Measurements from ENCODE around the gene RAD51.
A peak's percentile ranks its signal among the peaks of the same experiment; 100 is the strongest.

RAD51 gene

DNA sequence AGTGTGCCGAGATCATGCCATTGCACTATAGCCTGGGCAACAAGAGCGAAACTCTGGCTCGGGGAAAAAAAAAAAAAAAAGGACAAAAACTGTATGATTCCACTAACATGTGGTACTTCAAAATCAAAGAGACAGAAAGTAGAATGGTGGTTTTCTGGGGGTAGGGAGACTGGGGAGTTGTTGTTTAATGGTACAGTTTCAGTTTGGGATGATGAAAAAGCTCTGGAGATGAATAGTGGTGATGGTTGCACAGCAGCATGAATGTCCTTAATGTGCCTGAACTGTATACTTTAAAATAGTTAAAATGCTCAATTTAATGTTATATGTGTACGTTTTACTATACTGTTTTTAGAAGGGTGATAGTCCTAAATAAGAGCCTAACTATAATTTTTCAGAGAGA, 27.4 kb downstream of the RAD51 start:
- DNase-seq: no peak

DNA sequence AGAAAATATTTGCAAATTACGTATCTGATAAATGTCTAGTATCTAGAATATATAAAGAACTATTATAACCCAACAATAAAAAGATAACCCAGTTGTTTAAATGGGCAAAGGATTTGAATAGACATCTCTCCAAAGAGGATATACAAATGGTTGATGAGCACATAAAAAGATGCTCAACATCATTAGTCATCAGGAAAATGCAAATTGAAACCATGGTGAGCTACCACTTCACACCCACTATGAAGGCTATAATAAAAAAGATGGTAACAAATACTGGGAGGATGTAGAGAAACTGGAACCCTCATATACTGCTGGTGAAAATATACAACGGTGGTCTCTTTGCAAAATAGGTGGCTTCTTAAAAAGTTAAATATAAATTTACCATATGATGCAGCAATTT, 28.0 kb downstream of the RAD51 start:
- DNase-seq: no peak

DNA sequence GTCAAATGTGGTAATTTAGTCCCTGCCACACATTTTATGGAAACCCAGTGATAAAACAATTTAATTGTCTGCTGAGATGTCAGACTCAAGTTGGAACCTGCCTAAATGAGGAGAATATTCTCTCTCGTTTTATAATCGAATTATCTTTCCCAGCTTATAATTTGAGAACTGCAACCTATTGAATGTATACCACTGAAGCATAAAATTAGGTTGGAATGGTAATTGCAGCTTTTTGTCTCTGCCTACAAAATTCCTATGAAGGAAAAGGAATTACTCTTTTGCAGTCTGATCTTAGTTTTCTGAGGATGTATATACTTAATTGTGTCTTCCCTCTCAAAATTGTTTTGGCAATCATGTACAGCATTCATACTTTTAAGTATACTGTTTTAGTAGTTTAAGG, 28.9 kb downstream of the RAD51 start:
- no peak for DNase-seq

DNA sequence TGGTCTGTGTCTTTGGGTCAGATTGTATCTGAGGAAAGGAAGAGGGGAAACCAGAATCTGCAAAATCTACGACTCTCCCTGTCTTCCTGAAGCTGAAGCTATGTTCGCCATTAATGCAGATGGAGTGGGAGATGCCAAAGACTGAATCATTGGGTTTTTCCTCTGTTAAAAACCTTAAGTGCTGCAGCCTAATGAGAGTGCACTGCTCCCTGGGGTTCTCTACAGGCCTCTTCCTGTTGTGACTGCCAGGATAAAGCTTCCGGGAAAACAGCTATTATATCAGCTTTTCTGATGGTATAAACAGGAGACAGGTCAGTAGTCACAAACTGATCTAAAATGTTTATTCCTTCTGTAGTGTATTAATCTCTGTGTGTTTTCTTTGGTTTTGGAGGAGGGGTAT, 36.1 kb downstream of the RAD51 start:
- DNase-seq: no peak

DNA sequence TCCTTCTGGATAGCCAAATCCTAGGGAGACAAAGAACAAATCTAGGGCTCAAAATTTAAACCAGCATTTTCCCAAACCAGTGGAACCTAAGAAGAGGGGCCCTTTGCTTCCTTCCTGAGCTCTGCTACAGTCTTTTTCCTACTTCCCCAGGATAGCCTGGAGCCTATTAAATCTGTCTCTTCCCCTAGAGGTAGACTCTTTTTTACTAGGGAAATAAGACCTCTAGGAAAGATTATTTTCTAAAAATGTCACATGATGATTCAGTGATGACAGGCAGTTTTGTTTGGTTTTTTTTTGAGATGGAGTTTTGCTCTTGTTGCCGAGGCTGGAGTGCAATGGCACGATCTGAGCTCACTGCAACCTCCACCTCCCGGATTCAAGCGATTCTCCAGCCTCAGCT, 41.6 kb downstream of the RAD51 start:
- DNase-seq: no peak

DNA sequence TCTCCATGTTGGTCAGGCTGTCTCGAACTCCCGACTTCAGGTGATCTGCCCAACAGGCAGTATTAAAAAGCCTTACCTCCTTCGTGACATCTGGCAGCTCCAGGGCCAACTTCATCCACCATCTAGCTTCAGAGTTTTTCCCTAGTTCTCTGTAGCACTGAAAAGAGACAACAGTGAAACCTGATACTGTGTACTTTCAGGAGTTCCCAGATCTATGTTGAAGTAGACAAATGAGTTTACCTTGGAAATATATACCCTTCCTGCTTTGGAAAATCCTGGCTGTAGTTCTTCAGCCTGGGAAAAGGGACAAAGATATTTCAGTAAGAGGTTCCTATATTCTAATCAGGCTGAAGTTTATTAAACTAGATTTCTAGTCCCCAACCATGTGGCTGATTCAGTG, 42.1 kb downstream of the RAD51 start:
- no peak for DNase-seq

- no peak for DNase-seq
Measured at GRCh38 chr15:40739047-40739446, 44.1 kb downstream of the RAD51 start.

- no peak for DNase-seq
Measured at GRCh38 chr15:40739854-40740253, 44.9 kb downstream of the RAD51 start.

- no peak for DNase-seq
Measured at GRCh38 chr15:40743485-40743901, 48.5 kb downstream of the RAD51 start.

DNA sequence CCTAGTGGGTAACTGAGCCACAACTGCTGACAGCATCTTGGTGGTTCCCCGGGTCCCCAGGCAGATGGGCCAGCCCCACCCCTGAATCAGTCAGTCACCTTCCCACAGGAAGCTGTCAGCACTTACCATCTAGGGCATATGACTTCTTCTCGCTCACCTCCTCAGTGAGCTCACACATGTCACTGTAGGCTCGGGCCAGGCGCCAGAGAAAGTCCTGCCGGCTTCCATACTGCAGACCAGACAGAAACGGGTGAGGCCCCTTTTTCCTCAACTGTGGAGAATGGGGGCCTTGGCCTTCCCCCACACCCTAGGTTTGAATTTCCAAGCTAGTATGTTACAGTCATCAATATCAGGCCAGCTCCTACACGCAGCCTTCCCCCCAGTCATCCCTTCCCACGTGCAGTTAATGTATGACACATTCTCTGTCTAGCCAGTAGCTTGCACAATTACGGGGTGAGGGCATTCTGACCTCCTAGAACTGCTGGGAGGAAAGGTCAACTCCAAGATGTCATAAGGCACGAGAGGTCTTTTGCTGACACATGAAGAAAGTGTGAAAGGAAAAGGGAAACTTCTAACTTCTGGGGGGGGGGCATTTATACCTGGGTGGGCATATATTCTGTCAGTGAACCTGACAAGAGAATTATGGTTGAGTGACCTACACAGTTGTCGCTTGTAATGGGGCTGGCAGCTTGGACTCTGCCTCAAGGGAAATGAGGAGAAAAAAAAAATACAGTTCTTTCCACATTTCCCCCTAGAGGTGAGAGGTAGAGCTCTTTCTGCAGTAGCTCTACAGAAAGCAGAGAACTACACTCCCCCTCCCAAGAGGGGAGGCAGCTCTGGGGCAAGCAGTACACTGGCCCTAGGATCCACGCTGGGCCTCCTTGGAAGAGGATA, 49.2 kb downstream of the RAD51 start:
- DNase-seq: no peak

- DNase-seq: no peak
Measured at GRCh38 chr15:40744815-40745152, 49.8 kb downstream of the RAD51 start.

GRCh38 chr15:40746916-40747418, 52.0 kb downstream of the RAD51 start:
- no peak for DNase-seq

DNA sequence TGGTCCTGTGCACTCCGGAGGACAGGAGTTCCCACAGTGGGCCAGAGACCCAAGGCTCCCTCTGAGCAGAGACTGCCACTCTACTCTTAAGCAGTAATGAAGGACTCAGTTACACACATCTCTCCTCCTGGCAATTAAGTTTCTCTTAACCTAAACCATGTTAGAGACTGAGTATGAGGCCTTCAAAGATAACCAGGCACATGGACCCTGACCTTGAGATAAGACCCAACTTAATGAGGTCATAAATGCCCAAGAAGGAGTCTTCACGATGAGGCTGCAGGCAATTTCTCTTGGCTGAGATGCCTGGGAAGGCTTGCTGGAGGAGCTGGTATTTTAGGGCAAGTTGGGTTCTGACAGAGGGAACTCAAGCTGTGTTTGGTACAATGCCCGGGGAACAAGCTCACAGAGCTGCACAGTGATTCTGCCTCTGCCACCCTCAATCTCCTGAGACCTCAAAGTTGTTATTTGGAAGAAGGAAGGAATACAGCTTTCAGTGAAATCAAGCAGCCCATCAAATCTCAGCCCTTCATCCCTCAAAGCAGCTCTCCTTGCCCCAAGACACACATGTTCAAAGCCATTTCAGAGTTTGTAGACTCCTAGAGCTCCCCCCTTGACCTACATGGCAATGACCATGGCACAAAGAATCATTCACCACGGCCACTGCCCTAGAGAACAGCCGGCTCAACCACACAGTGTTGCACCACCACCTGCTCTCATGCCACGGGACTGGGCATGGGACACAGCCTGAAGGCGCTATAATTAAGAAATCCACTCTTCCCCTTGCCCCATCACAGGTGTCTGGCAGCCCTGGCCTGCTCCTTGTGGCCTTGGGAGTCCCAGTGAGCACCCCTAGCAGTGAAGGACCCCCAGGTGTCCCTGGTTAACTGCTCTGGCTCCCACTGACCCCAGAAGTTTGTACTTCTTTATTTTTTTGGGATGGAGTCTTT, 53.0 kb downstream of the RAD51 start:
- DNase-seq: no peak

DNA sequence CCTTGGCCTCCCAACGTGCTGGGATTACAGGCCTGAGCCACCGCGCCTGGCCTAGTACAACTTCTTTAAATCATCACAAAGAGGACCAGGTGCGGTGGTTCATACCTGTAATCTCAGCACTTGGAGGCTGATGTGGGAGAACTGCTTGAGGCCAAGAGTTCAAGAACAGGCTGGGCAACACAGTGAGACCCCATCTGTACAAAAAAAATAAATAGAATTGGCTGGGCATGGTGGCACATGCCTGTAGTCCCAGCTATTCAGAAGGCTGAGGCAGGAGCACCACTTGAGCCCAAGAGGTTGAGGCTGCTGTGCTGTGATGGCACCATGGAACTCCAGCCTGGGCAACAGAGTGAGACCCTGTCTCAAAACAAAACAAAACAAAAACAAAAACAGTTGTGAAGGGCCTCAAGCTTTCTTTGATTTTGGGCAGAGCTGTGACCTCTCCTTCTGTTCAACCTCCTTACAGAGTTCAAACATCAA, 54.2 kb downstream of the RAD51 start:
- DNase-seq: no peak

DNA sequence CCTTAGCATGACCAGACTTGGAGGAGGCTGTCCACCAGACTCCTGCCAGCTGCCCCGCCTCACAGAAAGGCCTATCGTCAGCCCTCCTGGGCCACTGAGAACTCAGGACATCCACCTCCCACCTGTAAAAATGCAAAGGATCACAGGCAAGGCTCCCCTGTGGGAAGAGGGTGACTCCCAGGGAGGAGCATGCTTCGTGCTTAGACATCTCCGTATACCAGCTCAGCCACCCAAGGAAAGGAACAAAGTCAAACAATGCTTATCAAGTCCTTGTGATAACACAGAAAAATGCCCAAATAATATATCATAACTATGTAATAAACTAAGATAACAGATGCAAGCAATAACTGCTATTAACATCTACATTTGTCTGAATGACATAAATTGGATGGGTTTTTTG, 55.9 kb downstream of the RAD51 start:
- DNase-seq: no peak

GRCh38 chr15:40751745-40752144, 56.8 kb downstream of the RAD51 start:
- no peak for DNase-seq

- DNase-seq: peak in 2 of 56 donors; percentile 17 to 23
Measured at GRCh38 chr15:40754574-40754882, 59.6 kb downstream of the RAD51 start.

- DNase-seq: peak; percentile 28 to 95 (median 84)
Measured at GRCh38 chr15:40754883-40755811, 60.2 kb downstream of the RAD51 start, which contains the start of gene RMDN3. Gene RMDN3 (minus strand): TSS chr15:40755254. CDS start chr15:40754783, 471 bp downstream.

- DNase-seq: no peak
Measured at GRCh38 chr15:40755812-40756208, 60.8 kb downstream of the RAD51 start.

DNA sequence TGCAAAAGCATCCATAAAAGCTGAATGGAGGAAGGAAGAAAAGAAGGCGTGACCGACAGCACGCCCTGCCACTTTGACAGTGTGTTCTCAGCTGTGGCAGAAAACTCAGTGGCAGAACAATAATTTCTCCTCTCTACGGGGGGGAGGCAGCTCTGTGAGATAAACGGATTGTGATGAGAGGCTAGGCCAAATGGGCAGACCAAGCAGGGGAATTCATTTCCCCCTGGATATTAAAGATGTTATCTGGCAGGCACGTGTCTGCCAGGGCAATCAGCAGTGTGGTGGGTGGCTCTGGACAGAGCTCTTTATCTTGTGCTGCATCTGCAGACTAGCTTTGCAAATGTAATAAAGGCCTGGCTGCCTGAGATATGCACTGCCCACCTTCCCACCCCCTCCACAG, 62.0 kb downstream of the RAD51 start:
- DNase-seq: no peak

- DNase-seq: no peak
Measured at GRCh38 chr15:40759961-40760360, 65.0 kb downstream of the RAD51 start.

Data from nucleus accumbens (tissue), 56 donors.